ENCODE data around the gene SLC26A8. TPM values are rescaled to one million over a fixed set of nuclear protein-coding genes. Genes with fewer than 3 reads are reported as not detected.

Gene SLC26A8
- total RNA-seq: under 1 TPM in 1 of 4 donors, not detected in 3; 0.19 TPM

GRCh38 chr6:36023996-36024795 is at the start of gene SLC26A8:
Gene SLC26A8, minus strand, starts transcription at chr6:36024641. Its CDS starts 4,934 bp downstream, at chr6:36019707.
- TF ChIP-seq POLR2A (IDR thresholded peaks at IDR 0.05) (no peak), CTCF (IDR thresholded peaks at IDR 0.05) (no peak)
- no peaks in the 10 kb centered on the region for H3K36me3 ChIP-seq
- H3K9me3 ChIP-seq: no peaks in the 10 kb centered on the region
- 16 to 61% methylated on average over 8 to 30 of the region's 44 CpGs for WGBS, 2 donors
- peaks cover 0 to 15% (median 0%) of the 10 kb centered on the region in 4 donors for H3K27me3 ChIP-seq
- H3K4me3 ChIP-seq: peak within 1 kb of the TSS in 3 of 4 donors; percentile 15 to 54 (median 21)
- peaks cover 0 to 12% (median 3%) of the 10 kb centered on the region in 3 donors for H3K4me1 ChIP-seq
- no peak within 1 kb of the TSS for H3K27ac ChIP-seq
- intact Hi-C loops (cut with DNase I): loop anchor here (10.0 kb wide), 1 partner anchor 171 kb away; the partner anchor contains the start of gene BRPF3
- no peak for DNase-seq

GRCh38 chr6:36073587-36073986 is 49.1 kb upstream of the SLC26A8 start:
- Histone ChIP-seq H3K36me3 (peaks cover 0 to 47% (median 0%) of the 10 kb centered on the region in 3 donors), H3K27me3 (no peaks in the 10 kb centered on the region), H3K4me3 (no peak overlapping the region), H3K4me1 (peaks cover 0 to 68% (median 6%) of the 10 kb centered on the region in 3 donors), H3K9me3 (no peaks in the 10 kb centered on the region), H3K27ac (no peak overlapping the region)
- TF ChIP-seq POLR2A (IDR thresholded peaks at IDR 0.05) (no peak), CTCF (IDR thresholded peaks at IDR 0.05) (no peak)
- intact Hi-C loops (cut with DNase I): no loop called here
- no peak for DNase-seq

GRCh38 chr6:36072681-36073080 is 48.2 kb upstream of the SLC26A8 start:
- peaks cover 6 to 77% (median 8%) of the 10 kb centered on the region in 3 donors for H3K4me1 ChIP-seq
- intact Hi-C loops (cut with DNase I): no loop called here
- WGBS, 2 donors: 98% methylated on average over 3 to 4 of the region's 4 CpGs
- TF ChIP-seq POLR2A (IDR thresholded peaks at IDR 0.05) (no peak), CTCF (IDR thresholded peaks at IDR 0.05) (no peak)
- DNase-seq: no peak
- H3K27me3 ChIP-seq: no peaks in the 10 kb centered on the region
- no peaks in the 10 kb centered on the region for H3K9me3 ChIP-seq
- no peak overlapping the region for H3K27ac ChIP-seq
- peaks cover 0 to 40% (median 0%) of the 10 kb centered on the region in 3 donors for H3K36me3 ChIP-seq
- H3K4me3 ChIP-seq: no peak overlapping the region

GRCh38 chr6:36071714-36072113 is 47.3 kb upstream of the SLC26A8 start:
- H3K27ac ChIP-seq: peak overlapping the region in 2 of 4 donors; percentile 19 to 51
- 35 to 67% methylated on average over 1 of the region's 1 CpG for WGBS, 2 donors

More at GRCh38 chr6:36071714-36072113, 47.3 kb upstream of the SLC26A8 start:
- Histone ChIP-seq H3K9me3 (no peaks in the 10 kb centered on the region), H3K27me3 (no peaks in the 10 kb centered on the region), H3K36me3 (peaks cover 0 to 31% (median 0%) of the 10 kb centered on the region in 3 donors), H3K4me1 (peaks cover 6 to 84% (median 8%) of the 10 kb centered on the region in 3 donors), H3K4me3 (no peak overlapping the region)
- intact Hi-C loops (cut with DNase I): no loop called here
- no peak for DNase-seq
- TF ChIP-seq CTCF (IDR thresholded peaks at IDR 0.05): no peak
- no peak for TF ChIP-seq POLR2A (IDR thresholded peaks at IDR 0.05)
